Measurements from ENCODE around the gene TRPC5OS. TPM values are rescaled to one million over a fixed set of nuclear protein-coding genes. Genes with fewer than 3 reads are reported as not detected.

Gene TRPC5OS
- total RNA-seq, 2 donors from 2014 or later = not detected

Other genes starting within 250 kb of the TRPC5OS start
- 10 to 100 TPM; 74.1 to 87.6 TPM for gene ALG13, start 195.0 kb upstream of the TRPC5OS start, total RNA-seq
- gene TRPC5, start 206.6 kb downstream of the TRPC5OS start, total RNA-seq = not detected
- not detected for gene RTL4, start 206.8 kb downstream of the TRPC5OS start, total RNA-seq